Activated T-cell treated with anti-CD3 and anti-CD28 coated beads, Interleukin-2, amount 50 U/mL, for 72 hours (primary cell): ENCODE measurements around the gene RBM6. TPM values are rescaled to one million over a fixed set of nuclear protein-coding genes. Genes with fewer than 3 reads are reported as not detected.
"Not testable (repeated sequence)": the region's sequence is repeated elsewhere in the genome, so short reads cannot be mapped to it uniquely, and the experiment has no call there.

Experiments used
- ATAC-seq, 2 donors: fragments of 150-1000 bp; cut with Tn5 transposase; replicated peaks in 1 of 2; 2 replicates each; pipeline ENCODE4 v1.10.0; 2021; ENCODE audit warnings: moderate library complexity in 2 of 2, mild to moderate bottlenecking in 1 of 2
- DNase-seq, 2 donors: peaks; one replicate each; pipeline ENCODE4 v3.0.0; 2021 to 2022; ENCODE audit warnings: mixed read lengths in 1 of 2
- H3K27ac Mint-ChIP-seq: one replicate; pipeline ENCODE4 v1.8.0; 2022; ENCODE audit warnings: mild to moderate bottlenecking, moderate library complexity, mixed read lengths
- H3K27me3 Mint-ChIP-seq: one replicate; pipeline ENCODE4 v1.8.0; 2022; ENCODE audit warnings: low read depth, mixed read lengths
- H3K36me3 Mint-ChIP-seq, 2 donors: one replicate each; pipeline ENCODE4 v1.8.0; 2022; ENCODE audit warnings: mixed read lengths in 2 of 2, mild to moderate bottlenecking in 1 of 2; ENCODE audit not compliant: insufficient read depth in 2 of 2
- H3K4me1 Mint-ChIP-seq: one replicate; pipeline ENCODE4 v1.8.0; 2022; ENCODE audit warnings: low read depth, mixed read lengths
- H3K4me3 Mint-ChIP-seq, 2 donors: one replicate each; pipeline ENCODE4 v1.8.0; 2022; ENCODE audit warnings: mild to moderate bottlenecking in 2 of 2, mixed read lengths in 2 of 2, moderate library complexity in 2 of 2
- H3K9me3 Mint-ChIP-seq, 2 donors: one replicate each; pipeline ENCODE4 v1.8.0; 2022; ENCODE audit warnings: mixed read lengths in 2 of 2
- total RNA-seq, 2 donors: library from RNA; stranded (reverse); gene quantifications; one replicate each; pipeline ENCODE4 v1.2.3, GENCODE V29; 2022

Gene RBM6
- total RNA-seq, 2 donors from 2014 or later: 57.4 to 70.4 TPM

DNA sequence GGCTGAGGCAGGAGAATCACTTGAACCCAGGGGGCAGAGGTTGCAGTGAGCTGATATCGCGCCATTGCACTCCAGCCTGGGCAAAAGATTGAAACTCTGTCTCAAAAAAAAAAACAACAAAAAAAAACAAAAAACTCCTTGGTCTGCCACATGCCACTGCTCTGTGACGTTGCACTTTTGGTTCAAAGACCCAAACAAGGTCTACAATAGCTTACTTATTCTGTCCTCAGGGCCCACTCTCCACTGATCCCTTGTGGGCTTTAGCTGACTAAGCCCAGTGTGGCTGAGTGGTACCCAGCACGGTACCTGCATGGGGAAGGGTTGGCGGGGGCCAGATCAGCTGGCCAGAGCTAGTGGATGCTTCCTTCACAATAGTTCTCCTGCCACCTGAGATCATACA lies 12.2 kb upstream of the RBM6 start:
- H3K4me1 Mint-ChIP-seq: peaks cover 30% of the 10 kb centered on the region
- no peaks in the 10 kb centered on the region for H3K27me3 Mint-ChIP-seq
- no peak overlapping the region for H3K4me3 Mint-ChIP-seq
- ATAC-seq (no peak), DNase-seq (no peak)
- no peaks in the 10 kb centered on the region for H3K9me3 Mint-ChIP-seq
- no peak overlapping the region for H3K27ac Mint-ChIP-seq
- no peaks in the 10 kb centered on the region for H3K36me3 Mint-ChIP-seq

DNA sequence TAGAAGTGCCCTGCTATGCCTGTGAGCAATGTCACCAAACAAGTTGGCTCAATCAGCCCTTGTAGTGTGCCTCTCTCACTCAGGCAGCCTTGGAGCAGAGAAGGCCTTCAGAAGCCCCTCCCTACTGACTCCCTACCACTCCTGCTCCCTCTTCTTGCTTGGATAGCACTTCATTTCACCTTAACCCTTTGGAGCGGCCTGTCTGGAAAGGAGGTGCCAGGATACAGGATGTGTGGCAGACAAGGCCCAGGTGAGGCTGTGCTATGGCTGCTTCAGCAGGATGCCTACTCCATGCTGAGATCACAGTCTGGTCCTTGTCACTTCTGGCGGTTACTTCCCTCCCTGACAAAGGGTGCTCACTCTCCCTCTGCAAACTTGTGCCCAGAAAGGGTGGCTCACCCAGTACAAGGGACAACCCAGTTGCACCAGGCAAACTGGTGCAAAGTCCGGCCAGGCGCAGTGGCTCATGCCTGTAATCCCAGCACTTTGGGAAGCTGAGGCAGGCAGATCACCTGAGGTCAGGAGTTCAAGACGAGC lies 11.4 kb upstream of the RBM6 start:
- DNase-seq (no peak), ATAC-seq (no peak)
- Mint-ChIP-seq H3K4me3 (peak overlapping the region; percentile 88 to 91), H3K9me3 (no peaks in the 10 kb centered on the region), H3K4me1 (peaks cover 30% of the 10 kb centered on the region), H3K27me3 (no peaks in the 10 kb centered on the region), H3K36me3 (no peaks in the 10 kb centered on the region), H3K27ac (no peak overlapping the region)

DNA sequence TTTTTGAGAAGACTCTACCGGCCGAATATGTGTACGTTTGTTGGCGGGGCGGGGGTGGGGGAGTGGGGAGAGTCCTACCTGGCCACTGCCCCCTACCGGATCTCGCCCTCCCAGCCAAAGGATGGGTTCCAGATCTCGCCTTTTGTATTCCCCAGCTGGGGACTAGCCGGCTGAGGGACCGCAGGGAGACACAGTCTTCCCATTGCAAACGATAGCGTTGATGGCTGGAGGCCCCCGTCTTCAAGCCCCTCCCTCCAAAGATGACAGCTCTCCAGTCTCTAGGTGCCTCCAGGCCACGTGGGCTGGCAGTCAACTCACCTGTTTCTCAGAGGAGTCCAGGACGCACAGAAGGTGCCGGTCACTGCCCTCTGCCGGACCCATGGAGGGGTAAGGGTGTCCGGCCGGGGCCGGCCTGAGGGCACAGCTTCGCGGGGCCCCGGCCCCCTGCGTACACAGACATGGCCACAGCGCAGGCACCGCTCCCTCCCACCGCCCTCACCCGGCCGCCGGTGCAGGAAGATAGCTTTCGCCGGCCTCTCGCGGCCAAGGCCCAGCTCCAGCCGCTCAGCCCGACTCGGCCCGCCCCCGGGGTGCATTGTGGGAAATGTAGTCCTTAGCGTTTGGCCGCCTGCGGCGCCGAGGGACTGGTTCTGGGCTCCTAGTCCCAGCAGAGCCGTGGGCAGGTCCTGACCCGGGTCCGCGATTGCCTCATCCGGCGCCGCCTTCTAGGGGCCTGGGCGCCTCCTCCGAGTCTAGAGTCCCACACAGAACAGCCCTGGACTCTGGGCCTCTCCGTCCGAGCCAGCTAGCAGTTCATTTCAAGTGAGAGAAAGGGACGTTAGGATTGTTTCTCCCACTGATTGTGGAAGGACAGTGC lies 10.4 kb upstream of the RBM6 start, which contains the start of gene MON1A:
Gene MON1A, minus strand, starts transcription at position 521 of the 877 bp plus-strand sequence. CDS start 16,465 bp downstream, outside the sequence.
- no peaks in the 10 kb centered on the region for H3K36me3 Mint-ChIP-seq
- no peaks in the 10 kb centered on the region for H3K9me3 Mint-ChIP-seq
- H3K4me3 Mint-ChIP-seq: peak within 1 kb of the TSS; percentile 88 to 91
- H3K4me1 Mint-ChIP-seq: peaks cover 30% of the 10 kb centered on the region
- ATAC-seq (peak; percentile 99), DNase-seq (peak; percentile 95 to 96)
- no peaks in the 10 kb centered on the region for H3K27me3 Mint-ChIP-seq
- H3K27ac Mint-ChIP-seq: peak within 1 kb of the TSS; percentile 94

DNA sequence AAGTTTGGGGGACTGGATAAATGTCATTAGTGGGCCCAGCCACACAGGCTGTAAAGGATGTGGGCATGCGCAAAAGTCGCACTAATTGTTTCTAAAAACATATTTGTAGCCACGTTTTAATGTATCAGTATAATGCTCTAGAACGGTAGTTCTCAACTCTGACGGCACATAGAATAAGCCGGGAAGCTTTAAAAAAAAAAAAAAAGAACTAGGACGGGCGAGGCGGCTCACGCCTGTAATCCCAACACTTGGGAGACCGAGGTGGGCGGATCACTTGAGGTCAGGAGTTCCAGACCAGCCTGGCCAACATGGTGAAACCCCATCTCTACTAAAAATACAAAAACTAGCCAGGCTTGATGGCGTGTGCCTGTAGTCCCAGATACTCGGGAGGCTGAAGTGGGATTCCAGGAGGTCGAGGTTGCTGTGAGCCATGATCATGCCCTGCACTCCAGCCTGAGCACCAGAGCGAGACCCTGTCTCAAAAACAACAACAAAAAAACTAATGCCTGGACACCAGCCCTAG lies 9.7 kb upstream of the RBM6 start:
- peak overlapping the region; percentile 94 for H3K27ac Mint-ChIP-seq
- ATAC-seq (no peak), DNase-seq (no peak)
- no peaks in the 10 kb centered on the region for H3K27me3 Mint-ChIP-seq
- no peaks in the 10 kb centered on the region for H3K9me3 Mint-ChIP-seq
- no peaks in the 10 kb centered on the region for H3K36me3 Mint-ChIP-seq
- peak overlapping the region; percentile 88 to 91 for H3K4me3 Mint-ChIP-seq
- H3K4me1 Mint-ChIP-seq: peaks cover 30% of the 10 kb centered on the region

DNA sequence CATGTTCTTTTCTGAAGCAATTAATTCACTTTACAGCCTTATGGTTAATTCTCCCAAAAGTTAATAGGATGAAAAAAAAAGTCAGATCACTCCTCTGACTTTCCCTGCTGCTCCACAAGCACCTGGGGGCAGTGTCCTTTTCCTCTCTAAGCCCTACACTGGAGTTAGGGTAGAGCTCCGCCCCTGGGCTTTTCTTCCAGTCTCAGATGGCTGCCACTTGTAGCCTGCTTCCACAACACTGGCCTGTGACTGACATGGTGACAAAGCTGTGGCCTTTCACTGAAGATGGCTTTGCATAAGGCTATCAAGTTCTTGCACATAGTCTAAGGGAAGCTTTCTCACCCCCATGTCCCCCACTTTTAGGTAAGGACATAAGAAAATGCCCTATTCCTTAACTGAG lies 9.0 kb upstream of the RBM6 start:
- Mint-ChIP-seq H3K27me3 (no peaks in the 10 kb centered on the region), H3K4me1 (peaks cover 30% of the 10 kb centered on the region), H3K36me3 (no peaks in the 10 kb centered on the region), H3K4me3 (peak overlapping the region; percentile 9 to 18), H3K27ac (no peak overlapping the region), H3K9me3 (no peaks in the 10 kb centered on the region)
- DNase-seq (no peak), ATAC-seq (no peak)

DNA sequence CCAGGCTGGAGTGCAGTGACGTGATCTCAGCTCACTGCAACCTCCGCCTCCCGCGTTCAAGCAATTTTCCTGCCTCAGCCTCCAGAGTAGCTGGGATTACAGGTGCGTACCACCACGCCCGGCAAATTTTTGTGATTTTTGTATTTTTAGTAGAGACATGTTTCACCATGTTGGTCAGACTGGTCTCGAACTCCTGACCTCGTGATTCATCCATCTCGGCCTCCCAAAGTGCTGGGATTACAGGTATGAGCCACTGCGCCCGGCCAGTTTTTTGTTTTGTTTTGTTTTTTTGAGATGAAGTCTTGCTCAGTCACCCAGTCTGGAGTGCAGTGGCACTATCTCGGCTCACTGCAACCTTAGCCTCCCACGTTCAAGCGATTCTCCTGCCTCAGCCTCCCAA lies 7.7 kb upstream of the RBM6 start:
- H3K27ac Mint-ChIP-seq, H3K4me3 Mint-ChIP-seq, H3K36me3 Mint-ChIP-seq, H3K27me3 Mint-ChIP-seq, ATAC-seq, H3K9me3 Mint-ChIP-seq, DNase-seq: not testable (repeated sequence)
- H3K4me1 Mint-ChIP-seq: peaks cover 30% of the 10 kb centered on the region

DNA sequence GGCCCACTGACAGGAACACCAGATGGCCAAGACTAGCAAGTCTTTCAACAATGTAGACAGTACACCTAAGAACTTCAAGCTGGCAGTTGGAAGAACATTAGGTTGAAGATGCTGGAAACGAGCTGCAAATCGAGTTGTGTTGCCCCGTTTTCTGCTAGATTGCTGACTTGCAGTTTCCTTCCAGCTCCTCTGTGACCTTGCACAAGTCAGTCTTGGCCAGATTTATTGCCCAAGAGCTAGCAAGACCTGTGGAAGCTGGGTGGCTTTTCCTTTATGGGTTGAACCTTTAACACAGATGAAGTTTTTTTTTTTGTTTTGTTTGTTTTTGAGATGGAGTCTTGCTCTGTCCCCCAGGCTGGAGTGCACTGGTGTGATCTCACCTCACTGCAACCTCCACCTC lies 2.9 kb upstream of the RBM6 start:
- DNase-seq: no peak
- no peak overlapping the region for H3K4me3 Mint-ChIP-seq
- peaks cover 0 to 1% of the 10 kb centered on the region in 2 donors for H3K36me3 Mint-ChIP-seq
- no peak overlapping the region for H3K27ac Mint-ChIP-seq
- H3K27me3 Mint-ChIP-seq: no peaks in the 10 kb centered on the region
- ATAC-seq: no peak
- no peaks in the 10 kb centered on the region for H3K9me3 Mint-ChIP-seq
- H3K4me1 Mint-ChIP-seq: peaks cover 22% of the 10 kb centered on the region

DNA sequence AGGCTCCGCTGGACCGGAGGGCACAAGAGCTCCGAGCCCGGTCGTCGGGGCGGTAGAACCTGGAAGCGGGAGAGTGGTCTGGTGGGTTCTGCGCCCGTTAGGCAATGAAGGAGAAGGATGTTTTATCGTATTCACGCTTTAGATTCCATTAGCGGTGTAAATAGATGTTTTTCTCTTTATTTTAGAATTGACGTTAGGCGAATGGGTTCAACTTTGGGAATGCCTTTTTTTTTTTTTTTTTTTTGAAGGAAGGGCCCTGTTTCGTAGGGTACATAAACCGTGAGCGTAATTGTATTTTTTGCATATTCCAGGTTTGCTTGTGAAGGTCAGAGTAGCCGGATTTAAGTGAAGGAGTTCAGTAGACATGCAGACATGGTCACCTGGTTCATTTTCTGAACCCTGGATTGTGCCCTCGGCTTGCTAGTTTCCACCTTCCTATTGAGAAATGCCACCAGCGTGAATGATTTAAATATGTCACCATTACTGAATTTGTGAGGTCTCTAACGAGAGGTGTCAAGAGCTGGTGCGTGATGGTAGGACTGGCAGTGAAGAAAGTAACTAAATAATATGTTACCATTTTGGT lies 808 bp downstream of the RBM6 start:
- Mint-ChIP-seq H3K36me3 (peaks cover 4 to 13% of the 10 kb centered on the region in 2 donors), H3K4me1 (peaks cover 28% of the 10 kb centered on the region), H3K9me3 (no peaks in the 10 kb centered on the region), H3K27ac (peak overlapping the region; percentile 89), H3K4me3 (peak overlapping the region; percentile 91 to 95), H3K27me3 (no peaks in the 10 kb centered on the region)
- DNase-seq (no peak), ATAC-seq (no peak)

DNA sequence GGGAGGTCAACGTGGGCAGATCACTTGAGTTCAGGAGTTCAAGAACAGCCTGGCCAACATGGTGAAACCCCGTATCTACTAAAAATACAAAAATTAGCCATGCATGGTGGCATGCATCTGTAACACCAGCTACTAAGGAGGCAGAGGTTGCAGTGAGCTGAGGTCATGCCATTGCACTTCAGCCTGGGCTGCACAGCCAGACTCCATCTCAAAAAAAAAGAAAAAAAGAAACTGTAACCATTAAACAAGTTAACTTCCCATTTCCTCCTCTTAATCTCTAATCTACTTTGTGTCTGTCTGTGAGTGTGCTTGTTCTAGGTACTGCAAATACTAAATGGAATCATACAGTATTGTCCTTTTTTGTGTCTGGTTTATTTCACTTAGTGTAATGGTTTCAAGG lies 2.7 kb downstream of the RBM6 start:
- DNase-seq (no peak), ATAC-seq (no peak)
- H3K27me3 Mint-ChIP-seq: no peaks in the 10 kb centered on the region
- no peaks in the 10 kb centered on the region for H3K9me3 Mint-ChIP-seq
- peak overlapping the region in 1 of 2 donors; percentile 28 for H3K4me3 Mint-ChIP-seq
- peaks cover 34% of the 10 kb centered on the region for H3K4me1 Mint-ChIP-seq
- H3K36me3 Mint-ChIP-seq: peaks cover 4 to 16% of the 10 kb centered on the region in 2 donors
- H3K27ac Mint-ChIP-seq: no peak overlapping the region

DNA sequence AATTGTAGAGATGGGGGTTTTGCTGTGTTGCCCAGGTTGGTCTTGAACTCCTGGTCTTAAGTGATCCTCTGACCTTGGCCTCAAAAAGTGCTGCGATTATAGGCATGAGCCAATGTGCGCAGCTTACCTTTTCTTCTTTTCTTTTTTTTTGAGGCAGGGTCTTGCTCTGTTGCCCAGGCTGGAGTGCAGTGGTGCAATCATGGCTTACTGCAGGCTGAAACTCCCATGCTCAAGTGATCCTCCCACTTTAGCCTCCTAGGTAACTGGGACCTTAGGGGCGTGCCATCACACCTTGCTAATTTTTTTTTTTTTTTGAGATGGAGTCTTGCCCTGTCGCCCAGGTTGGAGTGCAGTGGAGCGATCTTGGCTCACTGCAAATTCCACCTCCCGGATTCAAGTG lies 13.0 kb downstream of the RBM6 start:
- DNase-seq (no peak), ATAC-seq (no peak)
- Mint-ChIP-seq H3K9me3 (no peaks in the 10 kb centered on the region), H3K36me3 (peaks cover 2 to 3% of the 10 kb centered on the region in 2 donors), H3K4me1 (peaks cover 20% of the 10 kb centered on the region), H3K27ac (no peak overlapping the region), H3K4me3 (no peak overlapping the region), H3K27me3 (no peaks in the 10 kb centered on the region)

DNA sequence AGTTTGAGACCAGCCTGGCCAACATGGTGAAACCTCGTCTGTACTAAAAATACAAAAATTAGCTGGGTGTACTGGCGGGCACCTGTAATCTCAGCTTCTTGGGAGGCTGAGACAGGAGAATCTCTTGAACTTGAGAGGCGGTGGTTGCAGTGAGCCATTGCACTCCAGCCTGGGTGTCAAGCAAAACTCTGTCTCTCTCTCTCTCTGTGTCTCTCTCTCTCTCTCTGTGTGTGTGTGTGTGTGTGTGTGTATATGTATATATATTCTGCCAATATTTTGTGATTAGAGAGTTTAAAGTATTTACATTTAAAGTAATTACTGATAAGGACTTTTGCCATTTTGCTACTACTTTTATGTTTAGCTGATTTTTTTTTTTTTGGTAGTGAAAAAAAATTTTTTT lies 15.7 kb downstream of the RBM6 start:
- DNase-seq: no peak
- Mint-ChIP-seq H3K4me1 (peaks cover 23% of the 10 kb centered on the region), H3K36me3 (peaks cover 2 to 3% of the 10 kb centered on the region in 2 donors), H3K4me3 (no peak overlapping the region), H3K27ac (peak overlapping the region; percentile 73), H3K9me3 (no peaks in the 10 kb centered on the region), H3K27me3 (no peaks in the 10 kb centered on the region)
- no peak for ATAC-seq

DNA sequence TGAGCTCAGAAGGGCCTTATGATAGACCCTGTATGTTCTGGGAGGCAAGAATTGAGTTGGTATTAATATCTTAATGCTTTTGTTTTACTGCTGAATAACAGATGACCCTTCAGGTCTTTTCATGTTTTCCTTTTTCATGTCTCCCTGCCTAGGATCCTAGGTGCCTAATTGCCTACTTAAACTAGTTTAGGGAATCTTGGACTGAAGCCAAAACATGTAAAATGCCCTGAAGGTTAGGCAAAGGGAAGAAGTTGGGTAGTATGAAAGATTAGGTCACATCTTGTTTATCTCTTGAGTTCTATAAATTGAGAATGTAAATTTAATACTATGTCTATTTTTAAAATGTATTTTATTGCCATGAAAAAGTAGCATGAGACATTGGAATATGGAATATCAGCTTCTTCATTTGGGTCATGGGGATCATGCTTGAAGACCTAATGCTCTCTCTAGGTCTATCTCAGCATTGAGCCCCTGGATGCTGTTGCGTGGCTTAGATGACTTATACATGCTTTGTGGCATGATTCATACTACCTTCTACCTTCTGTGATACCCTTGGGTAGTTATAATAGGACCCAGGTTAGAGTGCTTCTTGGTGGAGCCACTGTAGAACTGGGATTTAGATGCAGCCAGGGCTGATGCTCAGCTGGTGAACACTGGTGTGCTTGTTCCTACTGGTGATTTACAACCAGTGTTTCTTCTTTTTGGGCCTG lies 26.4 kb downstream of the RBM6 start:
- H3K36me3 Mint-ChIP-seq: peaks cover 6 to 7% of the 10 kb centered on the region in 2 donors
- H3K27ac Mint-ChIP-seq: no peak overlapping the region
- DNase-seq: no peak
- no peak overlapping the region for H3K4me3 Mint-ChIP-seq
- peaks cover 10% of the 10 kb centered on the region for H3K4me1 Mint-ChIP-seq
- no peaks in the 10 kb centered on the region for H3K27me3 Mint-ChIP-seq
- H3K9me3 Mint-ChIP-seq: no peaks in the 10 kb centered on the region
- no peak for ATAC-seq

DNA sequence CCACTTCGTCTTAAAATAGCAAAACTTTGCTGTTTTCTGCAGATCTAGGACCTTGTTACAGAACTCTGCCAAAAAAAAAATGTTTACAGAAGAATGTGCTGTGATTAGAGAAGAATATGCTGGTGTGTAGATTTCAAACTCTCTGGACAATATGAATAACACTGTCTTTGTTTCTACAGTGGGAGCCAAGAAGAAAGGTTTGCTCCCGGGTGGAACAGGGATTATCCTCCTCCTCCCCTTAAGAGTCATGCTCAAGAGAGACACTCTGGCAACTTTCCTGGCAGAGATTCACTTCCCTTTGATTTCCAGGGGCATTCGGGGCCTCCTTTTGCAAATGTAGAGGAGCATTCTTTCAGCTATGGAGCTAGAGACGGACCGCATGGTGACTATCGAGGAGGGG lies 27.3 kb downstream of the RBM6 start:
- Mint-ChIP-seq H3K36me3 (peaks cover 6 to 10% of the 10 kb centered on the region in 2 donors), H3K27ac (no peak overlapping the region), H3K27me3 (no peaks in the 10 kb centered on the region), H3K4me3 (no peak overlapping the region), H3K9me3 (no peaks in the 10 kb centered on the region), H3K4me1 (peaks cover 10% of the 10 kb centered on the region)
- ATAC-seq: no peak
- no peak for DNase-seq
